Esophagus muscularis mucosa (tissue), 4 donors: ENCODE data around the gene CYP2F1. TPM values are rescaled to one million over a fixed set of nuclear protein-coding genes. Genes with fewer than 3 reads are reported as not detected.
"Not testable (repeated sequence)": the region's sequence is repeated elsewhere in the genome, so short reads cannot be mapped to it uniquely, and the experiment has no call there.

ENCODE experiments used
- DNase-seq: peaks from one replicate; pipeline ENCODE4 v3.0.0-alpha.2; 2017; ENCODE audit errors: extremely low spot score
- H3K27ac ChIP-seq, 4 donors: fragments of 200-600 bp; sonication (generic); replicated peaks in 1 of 4; 1 replicate in 3 of 4; 2 replicates in 1 of 4; pipeline ENCODE4 v1.5.1; 2016 to 2019; ENCODE audit warnings: mild to moderate bottlenecking in 1 of 4
- H3K27me3 ChIP-seq, 4 donors: fragments of 200-600 bp; sonication (generic); one replicate each; pipeline versions ENCODE4 v1.5.1 to v1.6.0; 2016 to 2019
- H3K36me3 ChIP-seq, 4 donors: fragments of 200-600 bp; sonication (generic); one replicate each; pipeline ENCODE4 v1.5.1; 2016 to 2019
- H3K4me1 ChIP-seq, 4 donors: fragments of 200-600 bp; sonication (generic); one replicate each; pipeline ENCODE4 v1.5.1; 2016 to 2019
- H3K4me3 ChIP-seq, 4 donors: fragments of 200-600 bp; sonication (generic); 1 replicate in 2 of 4; 2 replicates in 2 of 4; pipeline ENCODE4 v1.5.1; 2016 to 2019; ENCODE audit warnings: mild to moderate bottlenecking in 4 of 4, moderate library complexity in 1 of 4
- H3K9me3 ChIP-seq, 4 donors: fragments of 200-600 bp; sonication (generic); 1 replicate in 3 of 4; 2 replicates in 1 of 4; pipeline ENCODE4 v1.5.1; 2016 to 2019
- CTCF ChIP-seq, 3 experiments: fragments of 200-600 bp in 2 of 3; fragments of 450-650 bp in 1 of 3; sonication (generic) in 2 of 3; IDR thresholded peaks; one replicate each; pipeline ENCODE4 v1.5.1; 2017 to 2019; ENCODE audit warnings: antibody characterized with exemption in 3 of 3, mild to moderate bottlenecking in 2 of 3, moderate library complexity in 1 of 3
- EP300 ChIP-seq: sonication (generic); formaldehyde crosslinking; IDR thresholded peaks from one replicate; pipeline ENCODE4 v1.6.1; 2017; ENCODE audit warnings: antibody characterized with exemption
- POLR2A ChIP-seq: fragments of 450-650 bp; IDR thresholded peaks from one replicate; pipeline ENCODE4 v1.6.1; 2017; ENCODE audit warnings: antibody characterized with exemption, moderate library complexity, mild to moderate bottlenecking, low read depth
- POLR2AphosphoS5 ChIP-seq, 2 donors: sonication (generic); formaldehyde crosslinking; IDR thresholded peaks; one replicate each; pipeline ENCODE4 v1.6.1; 2017; ENCODE audit warnings: antibody characterized with exemption in 2 of 2
- WGBS: methylation state at CpG from one replicate; pipeline ENCODE4 v1.1.5; 2018; 5-methylcytosine and 5-hydroxymethylcytosine counted together
- intact Hi-C: fragments of 100-400 bp; cut with DNase I; formaldehyde crosslinking; loops from one replicate; pipeline ENCODE4 v1.15.1; 2023
- total RNA-seq, 4 donors: library from RNA; depleted of rRNA; stranded (reverse); fragments of >200 nt; gene quantifications; one replicate each; pipeline versions ENCODE4 v1.1.0 to v1.2.1, GENCODE V29; 2016

Gene CYP2F1
- total RNA-seq, 4 donors from 2014 or later: not detected

- H3K9me3 ChIP-seq: no peaks in the 10 kb centered on the region
- no peak overlapping the region for H3K27ac ChIP-seq
- no peak for DNase-seq
- no peaks in the 10 kb centered on the region for H3K36me3 ChIP-seq
- H3K27me3 ChIP-seq: peaks cover 0 to 33% (median 0%) of the 10 kb centered on the region in 4 donors
- no peak for TF ChIP-seq POLR2A
- TF ChIP-seq CTCF (IDR thresholded peaks at IDR 0.05): no peak
- TF ChIP-seq POLR2AphosphoS5 (IDR thresholded peaks at IDR 0.05): no peak
- no peak for TF ChIP-seq EP300
- WGBS: 85% methylated on average over 2 of the region's 2 CpGs
- intact Hi-C loops: loop anchor here (10.0 kb wide), 1 partner anchor 485 kb away; no protein-coding TSS in a partner anchor
- no peaks in the 10 kb centered on the region for H3K4me1 ChIP-seq
- no peak overlapping the region for H3K4me3 ChIP-seq
Observed at GRCh38 chr19:41149831-41150230, 35.6 kb downstream of the CYP2F1 start.

GRCh38 chr19:41150986-41151385 lies 36.8 kb downstream of the CYP2F1 start:
- intact Hi-C loops, H3K27ac ChIP-seq, H3K4me3 ChIP-seq, H3K4me1 ChIP-seq, DNase-seq, H3K9me3 ChIP-seq, H3K36me3 ChIP-seq: not testable (repeated sequence)
- H3K27me3 ChIP-seq: peaks cover 0 to 29% (median 0%) of the 10 kb centered on the region in 4 donors
- 86% methylated on average over 6 of the region's 7 CpGs for WGBS

GRCh38 chr19:41154060-41154459 lies 39.8 kb downstream of the CYP2F1 start:
- TF ChIP-seq POLR2AphosphoS5 (IDR thresholded peaks at IDR 0.05) (no peak), EP300 (no peak), POLR2A (no peak), CTCF (IDR thresholded peaks at IDR 0.05) (no peak)
- no peak overlapping the region for H3K27ac ChIP-seq
- no peak for DNase-seq
- H3K4me3 ChIP-seq: no peak overlapping the region
- H3K36me3 ChIP-seq: no peaks in the 10 kb centered on the region
- 92% methylated on average over 7 of the region's 7 CpGs for WGBS
- peaks cover 0 to 6% (median 2%) of the 10 kb centered on the region in 4 donors for H3K9me3 ChIP-seq
- peaks cover 0 to under 1% (median 0%) of the 10 kb centered on the region in 4 donors for H3K27me3 ChIP-seq
- intact Hi-C loops: no loop called here
- H3K4me1 ChIP-seq: no peaks in the 10 kb centered on the region

GRCh38 chr19:41156207-41156606 lies 42.0 kb downstream of the CYP2F1 start:
- no peaks in the 10 kb centered on the region for H3K4me1 ChIP-seq

GRCh38 chr19:41159881-41160280 lies 45.6 kb downstream of the CYP2F1 start:
- H3K4me1 ChIP-seq: no peaks in the 10 kb centered on the region
- H3K36me3 ChIP-seq: no peaks in the 10 kb centered on the region
- no peaks in the 10 kb centered on the region for H3K27me3 ChIP-seq
- TF ChIP-seq POLR2A: no peak
- no peak for TF ChIP-seq CTCF (IDR thresholded peaks at IDR 0.05)
- TF ChIP-seq EP300: no peak
- TF ChIP-seq POLR2AphosphoS5 (IDR thresholded peaks at IDR 0.05): no peak
- 83% methylated on average over 2 of the region's 2 CpGs for WGBS
- intact Hi-C loops: no loop called here
- H3K9me3 ChIP-seq: peaks cover 0 to 6% (median 2%) of the 10 kb centered on the region in 4 donors
- H3K27ac ChIP-seq: no peak overlapping the region
- no peak for DNase-seq
- H3K4me3 ChIP-seq: no peak overlapping the region

More at GRCh38 chr19:41156207-41156606, 42.0 kb downstream of the CYP2F1 start:
- TF ChIP-seq CTCF (IDR thresholded peaks at IDR 0.05) (no peak), POLR2AphosphoS5 (IDR thresholded peaks at IDR 0.05) (no peak), EP300 (no peak), POLR2A (no peak)
- Histone ChIP-seq H3K36me3 (no peaks in the 10 kb centered on the region), H3K9me3 (peaks cover 0 to 6% (median 2%) of the 10 kb centered on the region in 4 donors), H3K4me3 (no peak overlapping the region), H3K27me3 (no peaks in the 10 kb centered on the region), H3K27ac (no peak overlapping the region)
- no peak for DNase-seq
- 83% methylated on average over 2 of the region's 2 CpGs for WGBS
- intact Hi-C loops: no loop called here
